A549 treated with dexamethasone at 1 μM for 4 hours (cell line): ENCODE data around the gene CASP8. TPM values are rescaled to one million over a fixed set of nuclear protein-coding genes. Genes with fewer than 3 reads are reported as not detected.

Experiments
- total RNA-seq: library from RNA; stranded (reverse); fragments of 200-300 nt; extraction: Qiagen RNA extraction; gene quantifications from 5 replicates; pipeline ENCODE4 v1.2.3, GENCODE V29; 2022

CASP8 gene
- 26.5 to 34.5 TPM (median 31.5 TPM) in 5 replicates for total RNA-seq

GRCh38 chr2:201260302-201260800, at the start of gene CASP8:
CASP8 (plus strand) TSS chr2:201260536; CDS start chr2:201266487, 5,951 bp downstream.

Other genes starting within 250 kb of the CASP8 start
- gene HYCC2, start 188.9 kb upstream of the CASP8 start, total RNA-seq: 3.0 to 7.4 TPM (median 5.4 TPM) in 5 replicates
- gene NDUFB3, start 188.5 kb upstream of the CASP8 start, total RNA-seq: 121 to 189 TPM (median 125 TPM) in 5 replicates
- gene CFLAR, start 144.4 kb upstream of the CASP8 start, total RNA-seq: 87.4 to 118 TPM (median 99.9 TPM) in 5 replicates
- 1.4 to 2.1 TPM (median 1.9 TPM) in 5 replicates for gene CASP10, start 77.4 kb upstream of the CASP8 start, total RNA-seq
- gene FLACC1, start 96.8 kb downstream of the CASP8 start, total RNA-seq: 0.20 to 0.64 TPM (median 0.22 TPM) in 4 of 5 replicates, not detected in the other
- 12.9 to 17.3 TPM (median 16.8 TPM) in 5 replicates for gene TRAK2, start 190.9 kb downstream of the CASP8 start, total RNA-seq
- gene STRADB, start 191.2 kb downstream of the CASP8 start, total RNA-seq: 21.2 to 27.8 TPM (median 25.0 TPM) in 5 replicates